Measurements from ENCODE around the gene GRIA3. TPM values are rescaled to one million over a fixed set of nuclear protein-coding genes. Genes with fewer than 3 reads are reported as not detected.

The GRIA3 gene
- total RNA-seq, 1 experiment from 2014 or later, result 3.8 TPM

GRCh38 chrX:123320622-123321021 lies 136.5 kb downstream of the GRIA3 start (continued):
- no peak for TF ChIP-seq PREB (CRISPR knock-in tag; IDR thresholded peaks at IDR 0.05; ENCODE audit: borderline replicate concordance)
- no peak for TF ChIP-seq SP1 (CRISPR knock-in tag; conservative IDR thresholded peaks at IDR 0.05)
- TF ChIP-seq JAZF1 (CRISPR knock-in tag; IDR thresholded peaks at IDR 0.05), result no peak
- TF ChIP-seq USF2 (CRISPR knock-in tag; IDR thresholded peaks at IDR 0.05), result no peak
- TF ChIP-seq ZNF232 (CRISPR knock-in tag; IDR thresholded peaks at IDR 0.05), result no peak
- no peak for TF ChIP-seq ATF3 (CRISPR knock-in tag; conservative IDR thresholded peaks at IDR 0.05)

GRCh38 chrX:123322536-123322935 lies 138.5 kb downstream of the GRIA3 start:
- ChIA-PET POLR2A (no interaction called here), CTCF (interaction anchor here (1.9 kb wide), 1 partner anchor 20 kb away, joined by 5 read pairs; no protein-coding TSS in a partner anchor)
- TF ChIP-seq ZNF121 (CRISPR knock-in tag; IDR thresholded peaks at IDR 0.05) (no peak), SOX15 (CRISPR knock-in tag; IDR thresholded peaks at IDR 0.05) (no peak), NR1H2 (CRISPR knock-in tag; IDR thresholded peaks at IDR 0.05) (no peak), ATF6 (CRISPR knock-in tag; IDR thresholded peaks at IDR 0.05) (no peak), ZSCAN18 (CRISPR knock-in tag; IDR thresholded peaks at IDR 0.05) (no peak), ATF3 (CRISPR knock-in tag; conservative IDR thresholded peaks at IDR 0.05) (no peak), ARID4B (CRISPR knock-in tag; IDR thresholded peaks at IDR 0.05; ENCODE audit: borderline replicate concordance) (no peak), MAX (CRISPR knock-in tag; IDR thresholded peaks at IDR 0.05) (no peak), NFATC4 (CRISPR knock-in tag; IDR thresholded peaks at IDR 0.05) (no peak), PREB (CRISPR knock-in tag; IDR thresholded peaks at IDR 0.05; ENCODE audit: borderline replicate concordance) (no peak), GTF2I (CRISPR knock-in tag; conservative IDR thresholded peaks at IDR 0.05) (no peak), SMAD3 (CRISPR knock-in tag; IDR thresholded peaks at IDR 0.05; ENCODE audit: borderline replicate concordance) (no peak)
- H3K36me3 Mint-ChIP-seq, result no peaks in the 10 kb centered on the region
- peaks cover 27% of the 10 kb centered on the region for H3K4me1 Mint-ChIP-seq
- DNase-seq (ENCODE audit: low spot score) (no peak), ATAC-seq (peak; percentile 52; the same call in 1 of the 2 replicates)
- H3K4me3 Mint-ChIP-seq, result no peak overlapping the region
- H3K27ac Mint-ChIP-seq, result no peak overlapping the region
- H3K27me3 Mint-ChIP-seq (ENCODE audit: low read depth), result no peaks in the 10 kb centered on the region
- peaks cover 1% of the 10 kb centered on the region; the same call in 1 of the 2 replicates for H3K9me3 Mint-ChIP-seq
